Measurements from ENCODE around the gene FAF1. TPM values are rescaled to one million over a fixed set of nuclear protein-coding genes. Genes with fewer than 3 reads are reported as not detected.

Gene FAF1
- total and polyA plus RNA-seq, 2 donors (not counting 3 experiments of a cell fraction or from before 2014, with no cell fraction given), result 9.0 to 57.6 TPM

GRCh38 chr1:50705041-50705440 is 255.0 kb downstream of the FAF1 start:
- Histone ChIP-seq H3K4me3 (replicated peaks in 1 of 3; ENCODE audit: insufficient read depth in 1 of 3, low read depth in 1 of 3, low read length in 3 of 3) (no peak overlapping the region), H3K27me3 (ENCODE audit: control insufficient read depth in 2 of 2, insufficient read depth in 2 of 2, low read length in 2 of 2) (no peaks in the 10 kb centered on the region), H3K79me2 (ENCODE audit: control insufficient read depth, insufficient read depth, low read length) (no peaks in the 10 kb centered on the region), H4K20me1 (replicated peaks; ENCODE audit: control insufficient read depth, extremely low read depth, insufficient read depth, low read length) (no peaks in the 10 kb centered on the region), H3K4me1 (ENCODE audit: control insufficient read depth, extremely low read depth, insufficient read depth, low read length) (no peaks in the 10 kb centered on the region), H3K9me3 (replicated peaks; ENCODE audit: control insufficient read depth, insufficient read depth, low read length) (no peaks in the 10 kb centered on the region), H3K9ac (replicated peaks; ENCODE audit: extremely low read depth, insufficient read depth, low read length) (no peak overlapping the region), H3K36me3 (ENCODE audit: control insufficient read depth in 2 of 2, extremely low read depth in 1 of 2, insufficient read depth in 2 of 2, low read length in 2 of 2) (no peaks in the 10 kb centered on the region), H3K27ac (ENCODE audit: insufficient read depth, low read depth, low read length) (no peak overlapping the region), H3K9me1 (replicated peaks; ENCODE audit: control insufficient read depth, extremely low read depth, insufficient read depth, low read length) (no peaks in the 10 kb centered on the region), H3K4me2 (ENCODE audit: insufficient read depth, low read length) (no peak overlapping the region), H2AFZ (ENCODE audit: low read depth, low read length) (no peak overlapping the region)
- no peak for DNase-seq (ENCODE audit: low read depth, low spot score)
- no TSS peak for BruUV-seq (replicated peaks)
- intact Hi-C loops (cut with micrococcal nuclease) (no loop called here), dilution Hi-C loops (cut with MboI; ENCODE audit: extremely low pct_ligation_motif_present, low sequenced_read_pairs) (no loop called here)
- CTCF ChIA-PET, result interaction anchor here (0.7 to 5.2 kb wide), 25 partner anchors 8 to 484 kb away, joined by 3 to 142 read pairs (median 7); no protein-coding TSS in a partner anchor
- POLR2A ChIA-PET, result no interaction called here
- TF ChIP-seq JUN (IDR thresholded peaks at IDR 0.05; ENCODE audit: borderline replicate concordance, insufficient read depth, insufficient read length, low read depth) (no peak), EZH2 (IDR thresholded peaks at IDR 0.05; ENCODE audit: borderline replicate concordance, low read depth, low read length, severe bottlenecking) (no peak), GATA2 (IDR thresholded peaks at IDR 0.05; ENCODE audit: insufficient read depth, insufficient read length, low read depth, low read length) (no peak), FOS (IDR thresholded peaks at IDR 0.05; ENCODE audit: borderline replicate concordance, insufficient read depth, low read length) (no peak), POLR2AphosphoS5 (IDR thresholded peaks at IDR 0.05; ENCODE audit: insufficient read depth, low read depth, low read length) (no peak), MYC (IDR thresholded peaks at IDR 0.05; ENCODE audit: low read depth, low read length) (no peak), POLR2A (IDR thresholded peaks at IDR 0.05; ENCODE audit: low read depth, low read length) (no peak)
- TF ChIP-seq, protein P1, sequence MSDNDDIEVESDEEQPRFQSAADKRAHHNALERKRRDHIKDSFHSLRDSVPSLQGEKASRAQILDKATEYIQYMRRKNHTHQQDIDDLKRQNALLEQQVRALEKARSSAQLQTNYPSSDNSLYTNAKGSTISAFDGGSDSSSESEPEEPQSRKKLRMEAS (IDR thresholded peaks at IDR 0.05; ENCODE audit: insufficient read depth, insufficient read length), result no peak
- TF ChIP-seq, protein P2, sequence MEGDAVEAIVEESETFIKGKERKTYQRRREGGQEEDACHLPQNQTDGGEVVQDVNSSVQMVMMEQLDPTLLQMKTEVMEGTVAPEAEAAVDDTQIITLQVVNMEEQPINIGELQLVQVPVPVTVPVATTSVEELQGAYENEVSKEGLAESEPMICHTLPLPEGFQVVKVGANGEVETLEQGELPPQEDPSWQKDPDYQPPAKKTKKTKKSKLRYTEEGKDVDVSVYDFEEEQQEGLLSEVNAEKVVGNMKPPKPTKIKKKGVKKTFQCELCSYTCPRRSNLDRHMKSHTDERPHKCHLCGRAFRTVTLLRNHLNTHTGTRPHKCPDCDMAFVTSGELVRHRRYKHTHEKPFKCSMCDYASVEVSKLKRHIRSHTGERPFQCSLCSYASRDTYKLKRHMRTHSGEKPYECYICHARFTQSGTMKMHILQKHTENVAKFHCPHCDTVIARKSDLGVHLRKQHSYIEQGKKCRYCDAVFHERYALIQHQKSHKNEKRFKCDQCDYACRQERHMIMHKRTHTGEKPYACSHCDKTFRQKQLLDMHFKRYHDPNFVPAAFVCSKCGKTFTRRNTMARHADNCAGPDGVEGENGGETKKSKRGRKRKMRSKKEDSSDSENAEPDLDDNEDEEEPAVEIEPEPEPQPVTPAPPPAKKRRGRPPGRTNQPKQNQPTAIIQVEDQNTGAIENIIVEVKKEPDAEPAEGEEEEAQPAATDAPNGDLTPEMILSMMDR (IDR thresholded peaks at IDR 0.05; ENCODE audit: extremely low read depth in 1 of 2, insufficient read depth in 1 of 2, low read depth in 1 of 2, low read length in 2 of 2), result no peak
- no peak for FAIRE-seq
